RPMI7951 (cell line): Measurements from ENCODE around the gene GALNT15. TPM values are rescaled to one million over a fixed set of nuclear protein-coding genes. Genes with fewer than 3 reads are reported as not detected.
A peak's percentile ranks its signal among the peaks of the same experiment; 100 is the strongest.

Experiments used
- DNase-seq: peaks from one replicate; pipeline ENCODE4 v3.0.0-alpha.2; 2012; ENCODE audit warnings: low read depth
- total RNA-seq: library from RNA; depleted of rRNA; stranded (reverse); fragments of >200 nt; shearing (Covaris generic); gene quantifications from 2 replicates; pipeline ENCODE4 v1.2.3, GENCODE V29; 2014

The GALNT15 gene
- total RNA-seq, 1 experiment from 2014 or later, result 0.12 TPM

GRCh38 chr3:16186086-16186485 lies 11.6 kb downstream of the GALNT15 start:
- peak; percentile 24 for DNase-seq

GRCh38 chr3:16186565-16186964 lies 12.1 kb downstream of the GALNT15 start:
- no peak for DNase-seq

- no peak for DNase-seq
Observed at GRCh38 chr3:16187213-16187790, 12.8 kb downstream of the GALNT15 start.

- DNase-seq, result no peak
Observed at GRCh38 chr3:16188071-16188470, 13.6 kb downstream of the GALNT15 start.

- no peak for DNase-seq
Observed at GRCh38 chr3:16189201-16189600, 14.7 kb downstream of the GALNT15 start.

GRCh38 chr3:16190704-16191103 lies 16.2 kb downstream of the GALNT15 start:
- no peak for DNase-seq

GRCh38 chr3:16191591-16191990 lies 17.1 kb downstream of the GALNT15 start:
- no peak for DNase-seq

- no peak for DNase-seq
Observed at GRCh38 chr3:16192176-16192811, 17.8 kb downstream of the GALNT15 start.

- no peak for DNase-seq
Observed at GRCh38 chr3:16198427-16198826, 23.9 kb downstream of the GALNT15 start.

GRCh38 chr3:16199769-16200168 lies 25.3 kb downstream of the GALNT15 start:
- DNase-seq, result no peak

- DNase-seq, result peak; percentile 88
Observed at GRCh38 chr3:16200411-16200810, 25.9 kb downstream of the GALNT15 start.

GRCh38 chr3:16203031-16203430 lies 28.6 kb downstream of the GALNT15 start:
- peak; percentile 64 for DNase-seq

- no peak for DNase-seq
Observed at GRCh38 chr3:16203671-16204629, 29.5 kb downstream of the GALNT15 start.

- no peak for DNase-seq
Observed at GRCh38 chr3:16204751-16205150, 30.3 kb downstream of the GALNT15 start.

GRCh38 chr3:16205156-16205870 lies 30.8 kb downstream of the GALNT15 start:
- peak; percentile 75 for DNase-seq

- no peak for DNase-seq
Observed at GRCh38 chr3:16207031-16207430, 32.6 kb downstream of the GALNT15 start.

- no peak for DNase-seq
Observed at GRCh38 chr3:16211176-16211904, 36.9 kb downstream of the GALNT15 start.

- no peak for DNase-seq
Observed at GRCh38 chr3:16214366-16214765, 39.9 kb downstream of the GALNT15 start.

GRCh38 chr3:16216373-16216935 lies 42.0 kb downstream of the GALNT15 start:
- no peak for DNase-seq

- no peak for DNase-seq
Observed at GRCh38 chr3:16219777-16220176, 45.3 kb downstream of the GALNT15 start.

- DNase-seq, result no peak
Observed at GRCh38 chr3:16221990-16222389, 47.5 kb downstream of the GALNT15 start.
